GM10248 (cell line): Measurements from ENCODE around the gene C1RL.

ENCODE experiments used
- CTCF ChIA-PET: fragments of 300-600 bp; sonication (Branson Sonifier 250); formaldehyde crosslinking; extraction: SDS; loops from one replicate; lab custom pipeline; 2021; ENCODE audit warnings: antibody characterized with exemption; lab: Yijun Ruan, JAX
- POLR2A ChIA-PET: fragments of 350-650 bp; sonication (Branson Sonifier 250); formaldehyde crosslinking; extraction: SDS; loops from one replicate; lab custom pipeline; 2020; ENCODE audit warnings: antibody characterized with exemption; lab: Yijun Ruan, JAX
- DNase-seq: peaks from one replicate; pipeline ENCODE4 v3.0.0; 2012; ENCODE audit errors: extremely low spot score
- TF ChIP-seq, protein P1 (sequence below): IDR thresholded peaks from 2 replicates; pipeline ENCODE4 v1.5.1; 2012; ENCODE audit warnings: mild to moderate bottlenecking, low read depth; ENCODE audit errors: extremely low read depth, missing control alignments, control extremely low read depth

C1RL gene

DNA sequence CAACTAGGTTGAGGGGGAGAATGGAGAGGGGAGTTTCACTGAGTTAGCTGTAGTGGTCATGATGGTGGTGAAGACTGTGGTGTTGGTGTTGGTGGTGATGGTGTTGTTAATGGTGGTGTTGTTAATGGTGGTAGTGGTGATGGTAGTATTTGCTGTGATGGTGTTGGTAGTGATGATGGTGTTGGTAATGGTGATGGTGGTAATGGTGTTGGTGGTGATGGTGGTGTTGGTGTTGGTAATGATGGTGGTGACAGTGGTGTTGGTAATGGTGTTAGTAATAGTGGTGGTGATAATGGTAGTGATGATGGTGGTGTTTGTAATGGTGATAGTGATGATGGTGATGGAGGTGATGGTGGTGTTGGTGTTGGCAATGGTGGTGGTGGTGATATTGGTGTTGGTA lies 25.9 kb downstream of the C1RL start:
- TF ChIP-seq, protein P1, sequence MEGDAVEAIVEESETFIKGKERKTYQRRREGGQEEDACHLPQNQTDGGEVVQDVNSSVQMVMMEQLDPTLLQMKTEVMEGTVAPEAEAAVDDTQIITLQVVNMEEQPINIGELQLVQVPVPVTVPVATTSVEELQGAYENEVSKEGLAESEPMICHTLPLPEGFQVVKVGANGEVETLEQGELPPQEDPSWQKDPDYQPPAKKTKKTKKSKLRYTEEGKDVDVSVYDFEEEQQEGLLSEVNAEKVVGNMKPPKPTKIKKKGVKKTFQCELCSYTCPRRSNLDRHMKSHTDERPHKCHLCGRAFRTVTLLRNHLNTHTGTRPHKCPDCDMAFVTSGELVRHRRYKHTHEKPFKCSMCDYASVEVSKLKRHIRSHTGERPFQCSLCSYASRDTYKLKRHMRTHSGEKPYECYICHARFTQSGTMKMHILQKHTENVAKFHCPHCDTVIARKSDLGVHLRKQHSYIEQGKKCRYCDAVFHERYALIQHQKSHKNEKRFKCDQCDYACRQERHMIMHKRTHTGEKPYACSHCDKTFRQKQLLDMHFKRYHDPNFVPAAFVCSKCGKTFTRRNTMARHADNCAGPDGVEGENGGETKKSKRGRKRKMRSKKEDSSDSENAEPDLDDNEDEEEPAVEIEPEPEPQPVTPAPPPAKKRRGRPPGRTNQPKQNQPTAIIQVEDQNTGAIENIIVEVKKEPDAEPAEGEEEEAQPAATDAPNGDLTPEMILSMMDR, result no peak
- no peak for DNase-seq
- ChIA-PET CTCF (interaction anchor here (0.9 kb wide), 1 partner anchor 10 kb away, joined by 4 read pairs; no protein-coding TSS in a partner anchor), POLR2A (no interaction called here)

DNA sequence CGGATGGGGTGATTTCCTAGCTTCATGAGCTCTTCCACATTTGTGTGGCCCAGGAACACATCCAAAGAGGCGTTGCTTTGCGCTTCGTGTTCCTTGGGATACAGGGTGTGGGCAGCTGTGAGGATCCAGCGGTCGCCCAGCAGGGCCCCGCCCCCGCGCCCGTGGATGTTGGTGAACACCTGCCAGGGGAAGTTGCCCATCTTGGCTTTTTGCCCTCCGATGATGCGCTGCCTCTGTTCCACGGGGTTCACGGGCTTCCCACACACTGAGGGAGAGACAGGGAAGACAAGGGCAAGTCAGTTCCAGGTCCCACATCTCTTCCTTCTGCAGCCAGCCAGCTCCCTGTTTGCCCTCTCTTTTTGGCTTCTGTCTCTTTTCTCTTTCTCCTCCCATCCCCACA lies 28.0 kb downstream of the C1RL start:
- DNase-seq, result no peak
- POLR2A ChIA-PET, result no interaction called here
- TF ChIP-seq, protein P1, result no peak
- CTCF ChIA-PET, result interaction anchor here (1.0 kb wide), 1 partner anchor 48 kb away, joined by 3 read pairs; no protein-coding TSS in a partner anchor

GRCh38 chr12:7079826-7080125 lies 29.2 kb downstream of the C1RL start:
- TF ChIP-seq, protein P1, result no peak
- ChIA-PET POLR2A (no interaction called here), CTCF (interaction anchor here (1.0 to 1.9 kb wide), 2 partner anchors 12 to 155 kb away, joined by 3 to 5 read pairs; no protein-coding TSS in a partner anchor)
- DNase-seq, result no peak

- ChIA-PET CTCF (no interaction called here), POLR2A (no interaction called here)
- TF ChIP-seq, protein P1, result no peak
- DNase-seq, result no peak
Measured at GRCh38 chr12:7078163-7078562, 30.9 kb downstream of the C1RL start.

DNA sequence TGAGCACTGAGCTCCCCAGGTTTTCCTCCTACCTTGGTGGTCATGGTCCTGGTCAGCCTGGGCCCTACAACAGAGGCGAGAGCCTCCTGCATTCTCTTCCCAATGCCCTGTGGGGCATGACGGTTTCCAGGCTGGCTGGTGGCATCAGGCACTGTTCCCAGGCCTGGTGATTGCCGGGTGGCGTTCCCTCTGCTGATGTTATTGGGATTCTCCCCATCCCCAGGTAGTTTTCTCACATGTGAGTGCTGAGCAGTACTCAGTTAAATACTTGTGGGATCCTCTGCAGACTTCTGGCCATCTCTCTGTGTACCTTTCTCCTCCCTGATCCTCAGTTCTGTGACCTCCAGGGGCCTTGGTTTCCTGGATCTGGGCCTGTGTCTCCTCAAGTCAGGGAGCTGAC lies 32.5 kb downstream of the C1RL start:
- no peak for DNase-seq
- TF ChIP-seq, protein P1, result no peak
- ChIA-PET POLR2A (no interaction called here), CTCF (interaction anchor here (1.1 to 1.2 kb wide), 3 partner anchors 20 to 58 kb away, joined by 3 read pairs; partner anchors contain the start of gene LPCAT3)

DNA sequence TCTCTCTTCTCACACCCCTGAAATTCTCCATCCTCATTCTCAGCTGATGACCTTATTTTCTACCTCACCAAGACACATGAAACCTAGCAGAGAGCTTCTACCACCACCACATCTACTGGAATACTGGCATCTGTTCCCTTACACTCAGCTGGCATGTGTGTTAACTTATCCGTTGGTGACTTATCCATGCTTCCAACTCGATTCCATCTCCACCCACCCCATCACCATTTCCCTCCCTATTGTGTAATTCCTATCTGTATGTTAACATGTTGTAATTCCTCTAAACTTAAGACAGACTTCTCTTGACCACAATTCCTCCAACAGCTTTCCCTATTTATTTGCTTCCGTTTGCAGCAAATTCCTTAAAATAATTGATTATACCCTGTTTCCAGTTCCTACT lies 33.1 kb downstream of the C1RL start:
- no peak for DNase-seq
- TF ChIP-seq, protein P1, result no peak
- POLR2A ChIA-PET, result no interaction called here
- CTCF ChIA-PET, result interaction anchor here (1.2 kb wide), 1 partner anchor 19 kb away, joined by 3 read pairs; no protein-coding TSS in a partner anchor
